ENCODE measurements around the gene NFIA.

NFIA gene

GRCh38 chr1:61474963-61475362 lies 392.6 kb downstream of the NFIA start:
- DNase-seq = no peak

GRCh38 chr1:61477301-61477700 lies 394.9 kb downstream of the NFIA start:
- no peak for DNase-seq

- DNase-seq = no peak
Measured at GRCh38 chr1:61480273-61480935, 398.0 kb downstream of the NFIA start.

GRCh38 chr1:61481315-61481715 lies 399.0 kb downstream of the NFIA start:
- no peak for DNase-seq

- DNase-seq = no peak
Measured at GRCh38 chr1:61482170-61482734, 399.9 kb downstream of the NFIA start.

- no peak for DNase-seq
Measured at GRCh38 chr1:61486783-61487536, 404.6 kb downstream of the NFIA start.

GRCh38 chr1:61487801-61488200 lies 405.4 kb downstream of the NFIA start:
- DNase-seq = no peak

- DNase-seq = no peak
Measured at GRCh38 chr1:61490924-61491323, 408.6 kb downstream of the NFIA start.

- no peak for DNase-seq
Measured at GRCh38 chr1:61491497-61491896, 409.1 kb downstream of the NFIA start.

GRCh38 chr1:61494000-61494399 lies 411.6 kb downstream of the NFIA start:
- no peak for DNase-seq

GRCh38 chr1:61496501-61496900 lies 414.1 kb downstream of the NFIA start:
- DNase-seq = no peak

GRCh38 chr1:61497013-61497412 lies 414.7 kb downstream of the NFIA start:
- DNase-seq = no peak

GRCh38 chr1:61498342-61498741 lies 416.0 kb downstream of the NFIA start:
- no peak for DNase-seq

GRCh38 chr1:61501971-61502916 lies 419.9 kb downstream of the NFIA start:
- peak; percentile 5 for DNase-seq

GRCh38 chr1:61504305-61504704 lies 421.9 kb downstream of the NFIA start:
- DNase-seq = no peak

GRCh38 chr1:61504852-61505390 lies 422.6 kb downstream of the NFIA start:
- DNase-seq = peak; percentile 18

- no peak for DNase-seq
Measured at GRCh38 chr1:61506236-61506635, 423.9 kb downstream of the NFIA start.

GRCh38 chr1:61506944-61507500 lies 424.7 kb downstream of the NFIA start:
- DNase-seq = no peak
